Fibroblast of mammary gland (primary cell): ENCODE results near the gene TCEA3.

ENCODE experiments used
- DNase-seq: peaks from one replicate; pipeline ENCODE4 v3.0.0-alpha.2; 2010; ENCODE audit warnings: low read depth
- H3K4me3 ChIP-seq: 2 replicates; pipeline ENCODE4 v1.5.1; 2011; ENCODE audit warnings: low read depth, mild to moderate bottlenecking, low read length, moderate library complexity; ENCODE audit not compliant: control insufficient read depth
- TF ChIP-seq, protein P1 (sequence below): conservative IDR thresholded peaks from 2 replicates; pipeline ENCODE4 v1.5.1; 2011; ENCODE audit warnings: low read depth, low read length, inconsistent platforms; ENCODE audit not compliant: control insufficient read depth, insufficient read depth

The TCEA3 gene

GRCh38 chr1:23469372-23469982, 44.9 kb upstream of the TCEA3 start:
- H3K4me3 ChIP-seq: no peak overlapping the region
- TF ChIP-seq, protein P1, sequence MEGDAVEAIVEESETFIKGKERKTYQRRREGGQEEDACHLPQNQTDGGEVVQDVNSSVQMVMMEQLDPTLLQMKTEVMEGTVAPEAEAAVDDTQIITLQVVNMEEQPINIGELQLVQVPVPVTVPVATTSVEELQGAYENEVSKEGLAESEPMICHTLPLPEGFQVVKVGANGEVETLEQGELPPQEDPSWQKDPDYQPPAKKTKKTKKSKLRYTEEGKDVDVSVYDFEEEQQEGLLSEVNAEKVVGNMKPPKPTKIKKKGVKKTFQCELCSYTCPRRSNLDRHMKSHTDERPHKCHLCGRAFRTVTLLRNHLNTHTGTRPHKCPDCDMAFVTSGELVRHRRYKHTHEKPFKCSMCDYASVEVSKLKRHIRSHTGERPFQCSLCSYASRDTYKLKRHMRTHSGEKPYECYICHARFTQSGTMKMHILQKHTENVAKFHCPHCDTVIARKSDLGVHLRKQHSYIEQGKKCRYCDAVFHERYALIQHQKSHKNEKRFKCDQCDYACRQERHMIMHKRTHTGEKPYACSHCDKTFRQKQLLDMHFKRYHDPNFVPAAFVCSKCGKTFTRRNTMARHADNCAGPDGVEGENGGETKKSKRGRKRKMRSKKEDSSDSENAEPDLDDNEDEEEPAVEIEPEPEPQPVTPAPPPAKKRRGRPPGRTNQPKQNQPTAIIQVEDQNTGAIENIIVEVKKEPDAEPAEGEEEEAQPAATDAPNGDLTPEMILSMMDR: no peak
- DNase-seq: no peak

DNA sequence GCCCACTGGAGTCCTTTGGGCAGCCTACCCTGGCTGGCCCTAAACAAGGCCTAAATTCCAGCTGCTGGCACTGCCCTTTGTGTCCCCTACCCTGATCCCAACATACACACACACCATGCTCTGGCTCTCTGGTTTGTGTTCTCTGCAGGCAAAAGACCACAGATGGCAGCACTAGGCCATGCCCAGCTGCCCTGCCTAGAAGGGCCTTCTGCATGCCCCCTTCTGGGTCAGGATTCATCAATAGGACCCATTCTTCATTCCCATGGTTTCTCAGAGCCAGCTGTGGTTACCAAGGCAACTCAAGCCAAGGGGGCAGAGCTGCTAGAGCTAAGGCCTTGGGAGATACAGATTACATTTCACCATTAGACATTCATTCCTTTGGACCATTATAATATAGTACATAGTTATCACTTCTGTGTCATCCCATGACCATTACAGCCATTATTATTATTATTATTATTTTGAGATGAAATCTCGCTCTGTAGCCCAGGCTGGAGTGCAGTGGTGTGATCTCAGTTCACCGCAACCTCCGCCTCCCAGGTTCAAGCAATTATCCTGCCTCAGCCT, 42.0 kb upstream of the TCEA3 start:
- no peak overlapping the region for H3K4me3 ChIP-seq
- TF ChIP-seq, protein P1: no peak
- no peak for DNase-seq

- DNase-seq: no peak
- TF ChIP-seq, protein P1: no peak
- H3K4me3 ChIP-seq: no peak overlapping the region
Measured at GRCh38 chr1:23463286-23463685, 38.7 kb upstream of the TCEA3 start.

DNA sequence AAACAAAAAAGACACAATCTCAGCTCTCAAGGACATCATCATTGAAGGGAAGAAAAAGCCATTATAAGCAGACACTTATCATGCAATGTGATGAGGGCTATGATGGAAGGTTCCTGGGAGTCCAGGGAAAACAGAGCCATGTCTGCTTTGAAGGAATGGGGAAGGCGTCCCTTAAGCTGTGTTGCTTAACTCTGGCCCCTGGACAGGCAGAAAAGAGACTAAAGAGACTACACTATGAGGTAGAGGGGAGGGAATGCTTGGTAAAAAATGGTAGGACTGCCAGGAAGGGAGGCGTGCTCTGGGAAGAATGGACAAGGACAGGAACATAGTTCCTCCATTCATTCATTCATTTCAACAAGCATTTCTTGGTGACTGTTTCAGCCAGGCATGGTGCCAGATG, 38.2 kb upstream of the TCEA3 start:
- no peak overlapping the region for H3K4me3 ChIP-seq
- TF ChIP-seq, protein P1: no peak
- DNase-seq: no peak

DNA sequence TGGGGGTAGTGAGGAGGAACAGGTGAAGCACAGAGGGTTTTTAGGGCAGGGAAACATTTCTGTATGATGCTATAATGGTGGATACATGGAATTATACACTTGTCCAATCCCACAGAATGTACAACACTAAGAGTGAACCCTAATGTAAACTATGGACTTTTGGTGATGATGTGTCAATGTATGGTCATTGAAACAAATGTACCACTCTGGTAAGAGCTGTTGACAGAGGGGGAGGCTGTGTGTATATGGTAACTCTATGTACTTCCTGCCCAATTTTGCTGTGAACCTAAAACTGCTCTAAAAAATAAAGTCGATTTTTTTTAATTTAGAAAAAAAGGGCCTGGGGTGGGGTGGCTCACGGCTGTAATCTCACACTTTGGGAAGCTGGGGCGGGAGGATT, 36.5 kb upstream of the TCEA3 start:
- DNase-seq: no peak

GRCh38 chr1:23460519-23460918, 36.0 kb upstream of the TCEA3 start:
- no peak overlapping the region for H3K4me3 ChIP-seq
- TF ChIP-seq, protein P1: no peak
- DNase-seq: no peak

More for the DNA sequence above, 36.5 kb upstream of the TCEA3 start:
- TF ChIP-seq, protein P1: no peak
- H3K4me3 ChIP-seq: no peak overlapping the region
